H1 (cell line): ENCODE data around the gene CKAP5.
"Not testable (repeated sequence)": the region's sequence is repeated elsewhere in the genome, so short reads cannot be mapped to it uniquely, and the experiment has no call there.

ENCODE experiments used
- CHD2 ChIP-seq: IDR thresholded peaks from 2 replicates; pipeline ENCODE4 v1.6.1; 2012; ENCODE audit warnings: low read length, improper control_type of control experiment
- EP300 ChIP-seq, 2 experiments: IDR thresholded peaks; 1 replicate in 1 of 2; 2 replicates in 1 of 2; pipeline ENCODE4 v1.6.1; 2011 to 2012; ENCODE audit warnings: low read depth in 2 of 2, low read length in 2 of 2, mild to moderate bottlenecking in 2 of 2, borderline replicate concordance in 1 of 2, inconsistent platforms in 1 of 2, moderate library complexity in 1 of 2
- EZH2 ChIP-seq: fragments of 200-600 bp; sonication (generic); IDR thresholded peaks from 2 replicates; pipeline ENCODE4 v1.7.1; 2012; ENCODE audit warnings: low read depth, mild to moderate bottlenecking, moderate library complexity, low read length, inconsistent platforms; ENCODE audit not compliant: severe bottlenecking
- GTF2F1 ChIP-seq: IDR thresholded peaks from 2 replicates; pipeline ENCODE4 v1.6.1; 2012; ENCODE audit warnings: low read depth, low read length, improper control_type of control experiment, borderline replicate concordance
- MAFK ChIP-seq: IDR thresholded peaks from 2 replicates; pipeline ENCODE4 v1.6.1; 2012; ENCODE audit warnings: low read depth, mild to moderate bottlenecking, improper control_type of control experiment, low read length
- POLR2A ChIP-seq, 2 experiments: IDR thresholded peaks; 1 replicate in 1 of 2; 2 replicates in 1 of 2; pipeline ENCODE4 v1.6.1; 2011; ENCODE audit warnings: low read depth in 2 of 2, low read length in 2 of 2, mild to moderate bottlenecking in 2 of 2; ENCODE audit errors: control extremely low read depth in 1 of 2
- POLR2AphosphoS5 ChIP-seq: IDR thresholded peaks from 2 replicates; pipeline ENCODE4 v1.6.1; 2011; ENCODE audit warnings: low read depth, low read length
- RAD21 ChIP-seq, 2 experiments: IDR thresholded peaks in 1 of 2; conservative IDR thresholded peaks in 1 of 2; 2 replicates each; pipeline ENCODE4 v1.6.1; 2011; ENCODE audit warnings: low read depth in 2 of 2, low read length in 2 of 2, improper control_type of control experiment in 1 of 2, inconsistent platforms in 1 of 2, mild to moderate bottlenecking in 1 of 2, moderate library complexity in 1 of 2
- TAF1 ChIP-seq: IDR thresholded peaks from 2 replicates; pipeline ENCODE4 v1.6.1; 2011; ENCODE audit warnings: mild to moderate bottlenecking, low read depth, low read length
- TF ChIP-seq, protein P1 (sequence below), 3 experiments: IDR thresholded peaks; 1 replicate in 2 of 3; 2 replicates in 1 of 3; pipeline versions ENCODE4 v1.5.1 to v1.6.1; 2011; ENCODE audit warnings: low read length in 3 of 3, mild to moderate bottlenecking in 3 of 3, inconsistent platforms in 2 of 3, low read depth in 1 of 3, moderate library complexity in 1 of 3; ENCODE audit not compliant: insufficient read depth in 1 of 3; ENCODE audit errors: control extremely low read depth in 1 of 3
- TF ChIP-seq, protein P2 (sequence below): IDR thresholded peaks from 2 replicates; pipeline ENCODE4 v1.6.1; 2012; ENCODE audit warnings: inconsistent platforms
- TF ChIP-seq, protein P3 (sequence below): IDR thresholded peaks from 2 replicates; pipeline ENCODE4 v1.6.1; 2011; ENCODE audit warnings: low read depth, mild to moderate bottlenecking, low read length; ENCODE audit not compliant: insufficient read depth

DNA sequence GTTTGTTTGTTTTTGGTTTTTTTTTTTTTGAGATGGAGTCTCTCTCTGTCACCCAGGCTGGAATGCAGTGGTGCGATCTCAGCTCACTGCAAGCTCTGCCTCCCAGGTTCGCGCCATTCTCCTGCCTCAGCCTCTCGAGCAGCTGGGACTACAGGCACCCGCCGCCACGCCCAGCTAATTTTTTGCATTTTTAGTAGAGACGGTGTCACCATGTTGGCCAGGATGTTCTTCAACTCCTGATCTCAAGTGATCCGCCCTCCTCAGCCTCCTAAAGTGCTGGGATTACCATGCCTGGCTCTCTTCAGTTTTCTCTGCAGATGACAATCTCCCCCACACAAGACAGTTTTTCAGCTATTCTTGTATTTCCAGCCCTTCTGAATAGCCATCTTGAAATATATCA is 136.7 kb downstream of the CKAP5 start:
- TF ChIP-seq, protein P1, sequence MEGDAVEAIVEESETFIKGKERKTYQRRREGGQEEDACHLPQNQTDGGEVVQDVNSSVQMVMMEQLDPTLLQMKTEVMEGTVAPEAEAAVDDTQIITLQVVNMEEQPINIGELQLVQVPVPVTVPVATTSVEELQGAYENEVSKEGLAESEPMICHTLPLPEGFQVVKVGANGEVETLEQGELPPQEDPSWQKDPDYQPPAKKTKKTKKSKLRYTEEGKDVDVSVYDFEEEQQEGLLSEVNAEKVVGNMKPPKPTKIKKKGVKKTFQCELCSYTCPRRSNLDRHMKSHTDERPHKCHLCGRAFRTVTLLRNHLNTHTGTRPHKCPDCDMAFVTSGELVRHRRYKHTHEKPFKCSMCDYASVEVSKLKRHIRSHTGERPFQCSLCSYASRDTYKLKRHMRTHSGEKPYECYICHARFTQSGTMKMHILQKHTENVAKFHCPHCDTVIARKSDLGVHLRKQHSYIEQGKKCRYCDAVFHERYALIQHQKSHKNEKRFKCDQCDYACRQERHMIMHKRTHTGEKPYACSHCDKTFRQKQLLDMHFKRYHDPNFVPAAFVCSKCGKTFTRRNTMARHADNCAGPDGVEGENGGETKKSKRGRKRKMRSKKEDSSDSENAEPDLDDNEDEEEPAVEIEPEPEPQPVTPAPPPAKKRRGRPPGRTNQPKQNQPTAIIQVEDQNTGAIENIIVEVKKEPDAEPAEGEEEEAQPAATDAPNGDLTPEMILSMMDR (IDR thresholded peaks at IDR 0.05; ENCODE audit: control extremely low read depth in 1 of 3, insufficient read depth in 1 of 3, low read depth in 1 of 3, low read length in 3 of 3) = not testable (repeated sequence)
- not testable (repeated sequence) for TF ChIP-seq POLR2AphosphoS5; CHD2; EP300 (IDR thresholded peaks at IDR 0.05; ENCODE audit: borderline replicate concordance in 1 of 2, low read depth in 2 of 2, low read length in 2 of 2); TAF1; RAD21 (IDR thresholded peaks at IDR 0.05 in 1 of 2, conservative IDR thresholded peaks at IDR 0.05 in 1 of 2; ENCODE audit: low read depth in 2 of 2, low read length in 2 of 2); GTF2F1; EZH2; MAFK; POLR2A (IDR thresholded peaks at IDR 0.05; ENCODE audit: control extremely low read depth in 1 of 2, low read depth in 2 of 2, low read length in 2 of 2)
- TF ChIP-seq, protein P2, sequence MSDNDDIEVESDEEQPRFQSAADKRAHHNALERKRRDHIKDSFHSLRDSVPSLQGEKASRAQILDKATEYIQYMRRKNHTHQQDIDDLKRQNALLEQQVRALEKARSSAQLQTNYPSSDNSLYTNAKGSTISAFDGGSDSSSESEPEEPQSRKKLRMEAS = not testable (repeated sequence)
- TF ChIP-seq, protein P3, sequence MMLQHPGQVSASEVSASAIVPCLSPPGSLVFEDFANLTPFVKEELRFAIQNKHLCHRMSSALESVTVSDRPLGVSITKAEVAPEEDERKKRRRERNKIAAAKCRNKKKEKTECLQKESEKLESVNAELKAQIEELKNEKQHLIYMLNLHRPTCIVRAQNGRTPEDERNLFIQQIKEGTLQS = not testable (repeated sequence)
